ENCODE data around the gene C7orf25.

C7orf25 gene

GRCh38 chr7:42929449-42929848, 17.6 kb upstream of the C7orf25 start:
- no peak overlapping the region for H3K27ac ChIP-seq (ENCODE audit: insufficient read depth, low read depth, low read length, poor library complexity, severe bottlenecking)
- H3K4me3 ChIP-seq (ENCODE audit: insufficient read depth, low read depth, low read length): no peak overlapping the region
- peaks cover 10% of the 10 kb centered on the region for H3K4me1 ChIP-seq (ENCODE audit: control insufficient read depth, insufficient read depth, low read length)
- peaks cover 20% of the 10 kb centered on the region for H3K36me3 ChIP-seq (ENCODE audit: control insufficient read depth, insufficient read depth, low read length)
- no peaks in the 10 kb centered on the region for H3K9me3 ChIP-seq (ENCODE audit: control insufficient read depth, low read length)
- WGBS, 2 experiments: 61 to 62% methylated on average over 3 of the region's 3 CpGs
- no peaks in the 10 kb centered on the region for H3K27me3 ChIP-seq (ENCODE audit: control insufficient read depth, insufficient read depth, low read length, poor library complexity, severe bottlenecking)

GRCh38 chr7:42928754-42929153, 16.9 kb upstream of the C7orf25 start:
- Histone ChIP-seq H3K4me3 (ENCODE audit: insufficient read depth, low read depth, low read length) (no peak overlapping the region), H3K9me3 (ENCODE audit: control insufficient read depth, low read length) (no peaks in the 10 kb centered on the region), H3K4me1 (ENCODE audit: control insufficient read depth, insufficient read depth, low read length) (peaks cover 10% of the 10 kb centered on the region), H3K27me3 (ENCODE audit: control insufficient read depth, insufficient read depth, low read length, poor library complexity, severe bottlenecking) (no peaks in the 10 kb centered on the region), H3K27ac (ENCODE audit: insufficient read depth, low read depth, low read length, poor library complexity, severe bottlenecking) (no peak overlapping the region), H3K36me3 (ENCODE audit: control insufficient read depth, insufficient read depth, low read length) (peaks cover 24% of the 10 kb centered on the region)
- WGBS, 2 experiments: 58 to 59% methylated on average over 3 of the region's 3 CpGs

- no peaks in the 10 kb centered on the region for H3K9me3 ChIP-seq (ENCODE audit: control insufficient read depth, low read length)
- H3K36me3 ChIP-seq (ENCODE audit: control insufficient read depth, insufficient read depth, low read length): peaks cover 36% of the 10 kb centered on the region
- no peak overlapping the region for H3K27ac ChIP-seq (ENCODE audit: insufficient read depth, low read depth, low read length, poor library complexity, severe bottlenecking)
- WGBS, 2 experiments: 97 to 100% methylated on average over 2 to 3 of the region's 5 CpGs
- H3K4me3 ChIP-seq (ENCODE audit: insufficient read depth, low read depth, low read length): no peak overlapping the region
- H3K4me1 ChIP-seq (ENCODE audit: control insufficient read depth, insufficient read depth, low read length): peaks cover 10% of the 10 kb centered on the region
- H3K27me3 ChIP-seq (ENCODE audit: control insufficient read depth, insufficient read depth, low read length, poor library complexity, severe bottlenecking): no peaks in the 10 kb centered on the region
These were observed 14.3 kb upstream of the C7orf25 start for GRCh38 chr7:42926204-42926603.

- 98 to 100% methylated on average over 1 of the region's 1 CpG for whole genome bisulfite sequencing, 2 experiments
- no peaks in the 10 kb centered on the region for H3K27me3 ChIP-seq (ENCODE audit: control insufficient read depth, insufficient read depth, low read length, poor library complexity, severe bottlenecking)
- peaks cover 42% of the 10 kb centered on the region for H3K36me3 ChIP-seq (ENCODE audit: control insufficient read depth, insufficient read depth, low read length)
These were observed 13.8 kb upstream of the C7orf25 start for GRCh38 chr7:42925630-42926029.

GRCh38 chr7:42924223-42924838, 12.5 kb upstream of the C7orf25 start:
- H3K27me3 ChIP-seq (ENCODE audit: control insufficient read depth, insufficient read depth, low read length, poor library complexity, severe bottlenecking): no peaks in the 10 kb centered on the region
- no peaks in the 10 kb centered on the region for H3K4me1 ChIP-seq (ENCODE audit: control insufficient read depth, insufficient read depth, low read length)
- H3K27ac ChIP-seq (ENCODE audit: insufficient read depth, low read depth, low read length, poor library complexity, severe bottlenecking): no peak overlapping the region
- H3K36me3 ChIP-seq (ENCODE audit: control insufficient read depth, insufficient read depth, low read length): peaks cover 52% of the 10 kb centered on the region
- H3K9me3 ChIP-seq (ENCODE audit: control insufficient read depth, low read length): no peaks in the 10 kb centered on the region
- H3K4me3 ChIP-seq (ENCODE audit: insufficient read depth, low read depth, low read length): no peak overlapping the region
- WGBS, 2 experiments: 95 to 96% methylated on average over 5 of the region's 5 CpGs

More at GRCh38 chr7:42925630-42926029, 13.8 kb upstream of the C7orf25 start:
- Histone ChIP-seq H3K4me1 (ENCODE audit: control insufficient read depth, insufficient read depth, low read length) (peaks cover 8% of the 10 kb centered on the region), H3K27ac (ENCODE audit: insufficient read depth, low read depth, low read length, poor library complexity, severe bottlenecking) (no peak overlapping the region), H3K9me3 (ENCODE audit: control insufficient read depth, low read length) (no peaks in the 10 kb centered on the region), H3K4me3 (ENCODE audit: insufficient read depth, low read depth, low read length) (no peak overlapping the region)

GRCh38 chr7:42922017-42922753, 10.3 kb upstream of the C7orf25 start:
- Histone ChIP-seq H3K4me1 (ENCODE audit: control insufficient read depth, insufficient read depth, low read length) (no peaks in the 10 kb centered on the region), H3K4me3 (ENCODE audit: insufficient read depth, low read depth, low read length) (no peak overlapping the region), H3K27ac (ENCODE audit: insufficient read depth, low read depth, low read length, poor library complexity, severe bottlenecking) (no peak overlapping the region), H3K9me3 (ENCODE audit: control insufficient read depth, low read length) (no peaks in the 10 kb centered on the region), H3K27me3 (ENCODE audit: control insufficient read depth, insufficient read depth, low read length, poor library complexity, severe bottlenecking) (no peaks in the 10 kb centered on the region), H3K36me3 (ENCODE audit: control insufficient read depth, insufficient read depth, low read length) (peaks cover 53% of the 10 kb centered on the region)
- 82 to 98% methylated on average over 2 of the region's 3 CpGs for WGBS, 2 experiments

GRCh38 chr7:42915356-42915755, 3.5 kb upstream of the C7orf25 start:
- Histone ChIP-seq H3K4me1 (ENCODE audit: control insufficient read depth, insufficient read depth, low read length) (no peaks in the 10 kb centered on the region), H3K9me3 (ENCODE audit: control insufficient read depth, low read length) (no peaks in the 10 kb centered on the region), H3K4me3 (ENCODE audit: insufficient read depth, low read depth, low read length) (no peak overlapping the region), H3K27me3 (ENCODE audit: control insufficient read depth, insufficient read depth, low read length, poor library complexity, severe bottlenecking) (no peaks in the 10 kb centered on the region), H3K36me3 (ENCODE audit: control insufficient read depth, insufficient read depth, low read length) (peaks cover 25% of the 10 kb centered on the region), H3K27ac (ENCODE audit: insufficient read depth, low read depth, low read length, poor library complexity, severe bottlenecking) (no peak overlapping the region)
- WGBS, 2 experiments: 89 to 94% methylated on average over 1 of the region's 1 CpG

GRCh38 chr7:42914421-42915045, 2.7 kb upstream of the C7orf25 start:
- 70 to 92% methylated on average over 3 to 4 of the region's 5 CpGs for WGBS, 2 experiments

GRCh38 chr7:42914009-42914408, 2.1 kb upstream of the C7orf25 start:
- peaks cover 16% of the 10 kb centered on the region for H3K36me3 ChIP-seq (ENCODE audit: control insufficient read depth, insufficient read depth, low read length)
- H3K4me1 ChIP-seq (ENCODE audit: control insufficient read depth, insufficient read depth, low read length): no peaks in the 10 kb centered on the region
- H3K27ac ChIP-seq (ENCODE audit: insufficient read depth, low read depth, low read length, poor library complexity, severe bottlenecking): no peak overlapping the region
- no peak overlapping the region for H3K4me3 ChIP-seq (ENCODE audit: insufficient read depth, low read depth, low read length)
- 72 to 78% methylated on average over 6 of the region's 6 CpGs for WGBS, 2 experiments
- H3K27me3 ChIP-seq (ENCODE audit: control insufficient read depth, insufficient read depth, low read length, poor library complexity, severe bottlenecking): no peaks in the 10 kb centered on the region
- no peaks in the 10 kb centered on the region for H3K9me3 ChIP-seq (ENCODE audit: control insufficient read depth, low read length)

More at GRCh38 chr7:42914421-42915045, 2.7 kb upstream of the C7orf25 start:
- Histone ChIP-seq H3K4me1 (ENCODE audit: control insufficient read depth, insufficient read depth, low read length) (no peaks in the 10 kb centered on the region), H3K36me3 (ENCODE audit: control insufficient read depth, insufficient read depth, low read length) (peaks cover 18% of the 10 kb centered on the region), H3K27ac (ENCODE audit: insufficient read depth, low read depth, low read length, poor library complexity, severe bottlenecking) (no peak overlapping the region), H3K4me3 (ENCODE audit: insufficient read depth, low read depth, low read length) (no peak overlapping the region), H3K27me3 (ENCODE audit: control insufficient read depth, insufficient read depth, low read length, poor library complexity, severe bottlenecking) (no peaks in the 10 kb centered on the region), H3K9me3 (ENCODE audit: control insufficient read depth, low read length) (no peaks in the 10 kb centered on the region)

- Histone ChIP-seq H3K27ac (ENCODE audit: insufficient read depth, low read depth, low read length, poor library complexity, severe bottlenecking) (no peak overlapping the region), H3K36me3 (ENCODE audit: control insufficient read depth, insufficient read depth, low read length) (peaks cover 16% of the 10 kb centered on the region), H3K4me3 (ENCODE audit: insufficient read depth, low read depth, low read length) (no peak overlapping the region), H3K9me3 (ENCODE audit: control insufficient read depth, low read length) (no peaks in the 10 kb centered on the region), H3K27me3 (ENCODE audit: control insufficient read depth, insufficient read depth, low read length, poor library complexity, severe bottlenecking) (no peaks in the 10 kb centered on the region), H3K4me1 (ENCODE audit: control insufficient read depth, insufficient read depth, low read length) (no peaks in the 10 kb centered on the region)
- WGBS, 2 experiments: 90 to 92% methylated on average over 2 of the region's 2 CpGs
These were observed 1.7 kb upstream of the C7orf25 start for GRCh38 chr7:42913591-42913990.

All from ectodermal cell (in vitro differentiated cells).